Suppressor macrophage treated with lipopolysaccharide for 4 hours (primary cell): ENCODE data around the gene BMP7.
"Not testable (repeated sequence)": the region's sequence is repeated elsewhere in the genome, so short reads cannot be mapped to it uniquely, and the experiment has no call there.

ENCODE experiments used
- DNase-seq: peaks from one replicate; pipeline ENCODE4 v3.0.0-alpha.2; 2020

Gene BMP7

GRCh38 chr20:57208198-57208597 is 58.2 kb downstream of the BMP7 start:
- DNase-seq = peak; percentile 10

- DNase-seq = no peak
Observed at GRCh38 chr20:57207251-57207650, 59.2 kb downstream of the BMP7 start.

- no peak for DNase-seq
Observed at GRCh38 chr20:57205606-57206219, 60.7 kb downstream of the BMP7 start.

GRCh38 chr20:57203986-57204385 is 62.5 kb downstream of the BMP7 start:
- no peak for DNase-seq

GRCh38 chr20:57203204-57203603 is 63.2 kb downstream of the BMP7 start:
- DNase-seq = no peak

- no peak for DNase-seq
Observed at GRCh38 chr20:57202309-57202708, 64.1 kb downstream of the BMP7 start.

GRCh38 chr20:57200882-57201695 is 65.4 kb downstream of the BMP7 start:
- no peak for DNase-seq

- DNase-seq = no peak
Observed at GRCh38 chr20:57199656-57200405, 66.6 kb downstream of the BMP7 start.

- no peak for DNase-seq
Observed at GRCh38 chr20:57198132-57199072, 68.0 kb downstream of the BMP7 start.

- no peak for DNase-seq
Observed at GRCh38 chr20:57197352-57198131, 68.9 kb downstream of the BMP7 start.

GRCh38 chr20:57195469-57196100 is 70.9 kb downstream of the BMP7 start:
- no peak for DNase-seq

GRCh38 chr20:57195023-57195422 is 71.4 kb downstream of the BMP7 start:
- no peak for DNase-seq

GRCh38 chr20:57194154-57194553 is 72.3 kb downstream of the BMP7 start:
- DNase-seq = no peak

- DNase-seq = no peak
Observed at GRCh38 chr20:57193094-57193493, 73.3 kb downstream of the BMP7 start.

GRCh38 chr20:57192311-57192710 is 74.1 kb downstream of the BMP7 start:
- no peak for DNase-seq

GRCh38 chr20:57191265-57191638 is 75.2 kb downstream of the BMP7 start:
- not testable (repeated sequence) for DNase-seq

GRCh38 chr20:57190536-57191264 is 75.7 kb downstream of the BMP7 start:
- no peak for DNase-seq

GRCh38 chr20:57189713-57190112 is 76.7 kb downstream of the BMP7 start:
- DNase-seq = no peak

GRCh38 chr20:57188576-57189079 is 77.8 kb downstream of the BMP7 start:
- DNase-seq = no peak

GRCh38 chr20:57188056-57188455 is 78.4 kb downstream of the BMP7 start:
- DNase-seq = no peak
